Large intestine (tissue), 3 donors: ENCODE data around the gene UTY. TPM values are rescaled to one million over a fixed set of nuclear protein-coding genes. Genes with fewer than 3 reads are reported as not detected.

Source experiments
- DNase-seq, 2 donors: peaks; one replicate each; pipeline versions ENCODE4 v3.0.0 to v3.0.0-alpha.2; 2013
- H3K27ac ChIP-seq: one replicate; pipeline ENCODE4 v1.5.1; 2013; ENCODE audit warnings: low read length
- H3K27me3 ChIP-seq: 2 replicates; pipeline ENCODE4 v1.6.1; 2013; ENCODE audit warnings: low read length; ENCODE audit not compliant: control insufficient read depth, insufficient read depth
- H3K36me3 ChIP-seq: 2 replicates; pipeline ENCODE4 v1.6.1; 2013; ENCODE audit warnings: low read length; ENCODE audit not compliant: control insufficient read depth, insufficient read depth
- H3K4me1 ChIP-seq: one replicate; pipeline ENCODE4 v1.6.1; 2013; ENCODE audit warnings: low read length; ENCODE audit not compliant: control insufficient read depth, insufficient read depth
- H3K4me3 ChIP-seq: one replicate; pipeline ENCODE4 v1.5.1; 2013; ENCODE audit warnings: low read length
- H3K9me3 ChIP-seq: one replicate; pipeline ENCODE4 v1.6.1; 2013; ENCODE audit warnings: mild to moderate bottlenecking, low read depth, low read length, moderate library complexity; ENCODE audit not compliant: control insufficient read depth
- WGBS: methylation state at CpG from one replicate; pipeline ENCODE4 v1.1.5; 2013; ENCODE audit warnings: low lambda C conversion rate; ENCODE audit not compliant: insufficient coverage; 5-methylcytosine and 5-hydroxymethylcytosine counted together
- polyA plus RNA-seq: library from polyadenylated mRNA; unstranded; fragments of 120-200 nt; gene quantifications from one replicate; pipeline ENCODE4 v1.2.1, GENCODE V29; 2013

Gene UTY
- polyA plus RNA-seq, 1 donor, result 13.3 TPM

GRCh38 chrY:13250421-13250820, 229.4 kb downstream of the UTY start:
- Histone ChIP-seq H3K4me3 (no peak overlapping the region), H3K4me1 (no peaks in the 10 kb centered on the region), H3K27ac (no peak overlapping the region), H3K36me3 (no peaks in the 10 kb centered on the region), H3K9me3 (no peaks in the 10 kb centered on the region), H3K27me3 (no peaks in the 10 kb centered on the region)
- DNase-seq, result no peak

GRCh38 chrY:13243716-13244115, 236.1 kb downstream of the UTY start:
- H3K36me3 ChIP-seq, result no peaks in the 10 kb centered on the region
- H3K27ac ChIP-seq, result no peak overlapping the region
- no peak for DNase-seq
- H3K4me3 ChIP-seq, result no peak overlapping the region
- no peaks in the 10 kb centered on the region for H3K27me3 ChIP-seq
- H3K4me1 ChIP-seq, result no peaks in the 10 kb centered on the region
- no peaks in the 10 kb centered on the region for H3K9me3 ChIP-seq
- no CpG with 5 or more reads among the region's 5 CpGs for WGBS

- H3K27ac ChIP-seq, result no peak overlapping the region
- no peaks in the 10 kb centered on the region for H3K9me3 ChIP-seq
Observed at GRCh38 chrY:13233901-13234300, 245.9 kb downstream of the UTY start.

GRCh38 chrY:13233118-13233517, 246.7 kb downstream of the UTY start:
- WGBS, result no CpG with 5 or more reads among the region's 1 CpG
- H3K36me3 ChIP-seq, result peaks cover 15% of the 10 kb centered on the region
- H3K27ac ChIP-seq, result no peak overlapping the region
- no peak for DNase-seq
- H3K4me3 ChIP-seq, result no peak overlapping the region
- H3K4me1 ChIP-seq, result no peaks in the 10 kb centered on the region
- no peaks in the 10 kb centered on the region for H3K9me3 ChIP-seq
- H3K27me3 ChIP-seq, result no peaks in the 10 kb centered on the region

More at GRCh38 chrY:13233901-13234300, 245.9 kb downstream of the UTY start:
- no peaks in the 10 kb centered on the region for H3K27me3 ChIP-seq
- no peak overlapping the region for H3K4me3 ChIP-seq
- peaks cover 19% of the 10 kb centered on the region for H3K36me3 ChIP-seq
- DNase-seq, result no peak
- no peaks in the 10 kb centered on the region for H3K4me1 ChIP-seq
- WGBS, result no CpG with 5 or more reads among the region's 3 CpGs

- WGBS, result no CpG with 5 or more reads among the region's 2 CpGs
- no peak overlapping the region for H3K4me3 ChIP-seq
- H3K36me3 ChIP-seq, result no peaks in the 10 kb centered on the region
- H3K9me3 ChIP-seq, result no peaks in the 10 kb centered on the region
- DNase-seq, result no peak
- no peak overlapping the region for H3K27ac ChIP-seq
- H3K4me1 ChIP-seq, result no peaks in the 10 kb centered on the region
- no peaks in the 10 kb centered on the region for H3K27me3 ChIP-seq
Observed at GRCh38 chrY:13227354-13227953, 252.4 kb downstream of the UTY start.

GRCh38 chrY:13210961-13211646, 268.7 kb downstream of the UTY start:
- H3K4me1 ChIP-seq, result no peaks in the 10 kb centered on the region
- WGBS, result no CpG with 5 or more reads among the region's 5 CpGs
- no peaks in the 10 kb centered on the region for H3K27me3 ChIP-seq
- no peaks in the 10 kb centered on the region for H3K36me3 ChIP-seq
- no peaks in the 10 kb centered on the region for H3K9me3 ChIP-seq
- H3K4me3 ChIP-seq, result no peak overlapping the region
- H3K27ac ChIP-seq, result no peak overlapping the region
- peak in 1 of 2 donors; percentile 13 for DNase-seq

GRCh38 chrY:13205214-13205613, 274.6 kb downstream of the UTY start:
- no peaks in the 10 kb centered on the region for H3K9me3 ChIP-seq
- no peak overlapping the region for H3K4me3 ChIP-seq
- WGBS, result no CpG with 5 or more reads among the region's 1 CpG
- no peaks in the 10 kb centered on the region for H3K4me1 ChIP-seq
- no peak for DNase-seq
- no peaks in the 10 kb centered on the region for H3K36me3 ChIP-seq
- H3K27ac ChIP-seq, result no peak overlapping the region
- H3K27me3 ChIP-seq, result no peaks in the 10 kb centered on the region

Other genes starting within 250 kb of the UTY start
- 2.0 TPM for gene TMSB4Y, start 223.9 kb upstream of the UTY start, polyA plus RNA-seq